Karpas-422 (cell line): ENCODE measurements around the gene GLA. TPM values are rescaled to one million over a fixed set of nuclear protein-coding genes. Genes with fewer than 3 reads are reported as not detected.
A peak's percentile ranks its signal among the peaks of the same experiment; 100 is the strongest.

Experiments
- DNase-seq: peaks from one replicate; pipeline ENCODE4 v3.0.0-alpha.2; 2015
- H2AFZ ChIP-seq: fragments of 200-600 bp; sonication (generic); 2 replicates; pipeline ENCODE4 v1.6.1; 2014; ENCODE audit warnings: antibody characterized with exemption, low read length, mixed read lengths
- H3K27ac ChIP-seq: fragments of 200-600 bp; sonication (generic); 2 replicates; pipeline ENCODE4 v1.5.1; 2014; ENCODE audit warnings: mild to moderate bottlenecking, low read length, moderate library complexity
- H3K27me3 ChIP-seq: fragments of 200-600 bp; sonication (generic); 2 replicates; pipeline ENCODE4 v1.6.1; 2014; ENCODE audit warnings: low read length, mixed read lengths
- H3K36me3 ChIP-seq: fragments of 200-600 bp; sonication (generic); 2 replicates; pipeline ENCODE4 v1.6.1; 2014; ENCODE audit warnings: low read length, mixed read lengths; ENCODE audit not compliant: insufficient read depth
- H3K4me1 ChIP-seq: fragments of 200-600 bp; sonication (generic); 2 replicates; pipeline ENCODE4 v1.6.1; 2014; ENCODE audit warnings: mild to moderate bottlenecking, low read length, mixed read lengths
- H3K4me2 ChIP-seq: fragments of 200-600 bp; sonication (generic); 2 replicates; pipeline ENCODE4 v1.6.1; 2014; ENCODE audit warnings: low read length, low read depth, mild to moderate bottlenecking; ENCODE audit not compliant: poor library complexity, severe bottlenecking
- H3K4me3 ChIP-seq: fragments of 200-600 bp; sonication (generic); 2 replicates; pipeline ENCODE4 v1.5.1; 2014; ENCODE audit warnings: mild to moderate bottlenecking, antibody characterized with exemption, low read length, mixed read lengths
- H3K79me2 ChIP-seq: fragments of 200-600 bp; sonication (generic); 2 replicates; pipeline ENCODE4 v1.6.1; 2014; ENCODE audit warnings: mild to moderate bottlenecking, low read length, mixed read lengths
- H3K9ac ChIP-seq: fragments of 200-600 bp; sonication (generic); 2 replicates; pipeline ENCODE4 v1.6.0; 2014; ENCODE audit warnings: low read length
- H3K9me2 ChIP-seq: fragments of 200-600 bp; sonication (generic), shearing (Covaris generic); replicated peaks from 2 replicates; pipeline ENCODE4 v1.6.0; 2014; ENCODE audit warnings: mild to moderate bottlenecking, low read length, moderate library complexity; ENCODE audit not compliant: insufficient read depth
- H3K9me3 ChIP-seq: fragments of 300-700, 200-600 bp; sonication (generic); 2 replicates; pipeline ENCODE4 v1.6.1; 2014; ENCODE audit warnings: low read length, mixed read lengths
- H4K20me1 ChIP-seq: fragments of 200-600 bp; sonication (generic); 2 replicates; pipeline ENCODE4 v1.6.1; 2014; ENCODE audit warnings: mild to moderate bottlenecking, antibody characterized with exemption, low read length, low read depth; ENCODE audit not compliant: insufficient read depth
- total RNA-seq: library from RNA; depleted of rRNA; stranded (reverse); fragments of >200 nt; shearing (Covaris generic); gene quantifications from 2 replicates; pipeline ENCODE4 v1.2.3, GENCODE V29; 2014; ENCODE audit warnings: low replicate concordance

The GLA gene
- total RNA-seq, 1 experiment from 2014 or later: 30.1 TPM

GRCh38 chrX:101393530-101394305, 14.0 kb downstream of the GLA start:
- no peaks in the 10 kb centered on the region for H3K9me3 ChIP-seq
- peak; percentile 45 for DNase-seq
- H3K9ac ChIP-seq: no peak overlapping the region
- no peak overlapping the region for H2AFZ ChIP-seq
- peak overlapping the region; percentile 36; the same call in 1 of the 2 replicates for H3K27ac ChIP-seq
- peaks cover 21% of the 10 kb centered on the region for H3K79me2 ChIP-seq
- H3K4me2 ChIP-seq: no peak overlapping the region
- H3K9me2 ChIP-seq: no peaks in the 10 kb centered on the region
- peaks cover 29% of the 10 kb centered on the region for H3K4me1 ChIP-seq
- no peaks in the 10 kb centered on the region for H3K27me3 ChIP-seq
- H3K4me3 ChIP-seq: no peak overlapping the region
- peaks cover 13% of the 10 kb centered on the region for H3K36me3 ChIP-seq
- H4K20me1 ChIP-seq: no peaks in the 10 kb centered on the region

GRCh38 chrX:101391831-101392230, 15.9 kb downstream of the GLA start:
- peak overlapping the region; percentile 80 for H3K4me3 ChIP-seq
- peak overlapping the region; percentile 86 for H3K27ac ChIP-seq
- peaks cover 32% of the 10 kb centered on the region for H3K4me1 ChIP-seq
- H3K9me2 ChIP-seq: no peaks in the 10 kb centered on the region
- peaks cover 21% of the 10 kb centered on the region for H3K79me2 ChIP-seq
- DNase-seq: no peak
- H3K4me2 ChIP-seq: peak overlapping the region; percentile 65
- H4K20me1 ChIP-seq: no peaks in the 10 kb centered on the region
- H3K36me3 ChIP-seq: peaks cover 13% of the 10 kb centered on the region
- H3K9ac ChIP-seq: peak overlapping the region; percentile 87
- no peak overlapping the region for H2AFZ ChIP-seq
- no peaks in the 10 kb centered on the region for H3K27me3 ChIP-seq
- no peaks in the 10 kb centered on the region for H3K9me3 ChIP-seq

GRCh38 chrX:101390664-101391525, 16.8 kb downstream of the GLA start, which contains the start of gene RPL36A:
Gene RPL36A, plus strand, starts transcription at chrX:101391011. Its CDS starts 33 bp downstream, at chrX:101391044.
- H3K79me2 ChIP-seq: peaks cover 21% of the 10 kb centered on the region
- H3K4me1 ChIP-seq: peaks cover 39% of the 10 kb centered on the region
- H3K9me2 ChIP-seq: no peaks in the 10 kb centered on the region
- H3K4me3 ChIP-seq: peak within 1 kb of the TSS; percentile 80
- H3K9me3 ChIP-seq: no peaks in the 10 kb centered on the region
- H2AFZ ChIP-seq: no peak within 1 kb of the TSS
- H4K20me1 ChIP-seq: no peaks in the 10 kb centered on the region
- peak within 1 kb of the TSS; percentile 87 for H3K9ac ChIP-seq
- peaks cover 13% of the 10 kb centered on the region for H3K36me3 ChIP-seq
- DNase-seq: peak; percentile 96
- no peaks in the 10 kb centered on the region for H3K27me3 ChIP-seq
- peak within 1 kb of the TSS; percentile 86 for H3K27ac ChIP-seq
- H3K4me2 ChIP-seq: peak within 1 kb of the TSS; percentile 69

GRCh38 chrX:101388604-101389003, 19.1 kb downstream of the GLA start:
- Histone ChIP-seq H3K4me3 (no peak overlapping the region), H3K36me3 (peaks cover 13% of the 10 kb centered on the region), H3K9me3 (no peaks in the 10 kb centered on the region), H4K20me1 (no peaks in the 10 kb centered on the region), H3K79me2 (peaks cover 38% of the 10 kb centered on the region), H3K27ac (no peak overlapping the region), H2AFZ (no peak overlapping the region), H3K4me1 (peaks cover 46% of the 10 kb centered on the region), H3K27me3 (no peaks in the 10 kb centered on the region), H3K4me2 (peak overlapping the region; percentile 69), H3K9ac (no peak overlapping the region), H3K9me2 (no peaks in the 10 kb centered on the region)
- no peak for DNase-seq

GRCh38 chrX:101386542-101386885, 21.2 kb downstream of the GLA start:
- H4K20me1 ChIP-seq: no peaks in the 10 kb centered on the region
- no peaks in the 10 kb centered on the region for H3K27me3 ChIP-seq
- peaks cover 9% of the 10 kb centered on the region for H3K36me3 ChIP-seq
- no peaks in the 10 kb centered on the region for H3K9me3 ChIP-seq
- H3K4me3 ChIP-seq: peak overlapping the region; percentile 71
- DNase-seq: no peak
- peak overlapping the region; percentile 89 for H3K27ac ChIP-seq
- peak overlapping the region; percentile 74 for H3K4me2 ChIP-seq
- H3K9me2 ChIP-seq: no peaks in the 10 kb centered on the region
- H3K9ac ChIP-seq: peak overlapping the region; percentile 81
- H3K4me1 ChIP-seq: peaks cover 44% of the 10 kb centered on the region
- H2AFZ ChIP-seq: no peak overlapping the region
- peaks cover 53% of the 10 kb centered on the region for H3K79me2 ChIP-seq

GRCh38 chrX:101385795-101386541, 21.8 kb downstream of the GLA start, which contains the start of gene BTK:
Gene BTK, minus strand, starts transcription at chrX:101386191. Its CDS starts 10,907 bp downstream, at chrX:101375284.
- Histone ChIP-seq H3K9me3 (no peaks in the 10 kb centered on the region), H3K79me2 (peaks cover 53% of the 10 kb centered on the region)

GRCh38 chrX:101385026-101385684, 22.6 kb downstream of the GLA start:
- H4K20me1 ChIP-seq: no peaks in the 10 kb centered on the region
- 0 out of 2 replicates have a peak, but pooled peaks cover 4% of the 10 kb centered on the region for H3K36me3 ChIP-seq
- H3K27me3 ChIP-seq: no peaks in the 10 kb centered on the region
- DNase-seq: peak; percentile 51
- H3K27ac ChIP-seq: peak overlapping the region; percentile 89
- H3K4me1 ChIP-seq: peaks cover 49% of the 10 kb centered on the region
- no peaks in the 10 kb centered on the region for H3K9me3 ChIP-seq
- H3K9ac ChIP-seq: peak overlapping the region; percentile 81
- no peak overlapping the region for H2AFZ ChIP-seq
- H3K4me3 ChIP-seq: peak overlapping the region; percentile 71
- H3K79me2 ChIP-seq: peaks cover 54% of the 10 kb centered on the region
- H3K9me2 ChIP-seq: no peaks in the 10 kb centered on the region
- peak overlapping the region; percentile 74 for H3K4me2 ChIP-seq

More at GRCh38 chrX:101385795-101386541, 21.8 kb downstream of the GLA start, which contains the start of gene BTK:
- Histone ChIP-seq H3K4me2 (peak within 1 kb of the TSS; percentile 74), H3K9ac (peak within 1 kb of the TSS; percentile 81), H4K20me1 (no peaks in the 10 kb centered on the region), H3K27ac (peak within 1 kb of the TSS; percentile 89), H3K4me3 (peak within 1 kb of the TSS; percentile 71), H3K4me1 (peaks cover 49% of the 10 kb centered on the region), H3K9me2 (no peaks in the 10 kb centered on the region), H3K27me3 (no peaks in the 10 kb centered on the region), H3K36me3 (0 out of 2 replicates have a peak, but pooled peaks cover 4% of the 10 kb centered on the region), H2AFZ (no peak within 1 kb of the TSS)
- peak; percentile 90 for DNase-seq
